Stimulated activated CD8-positive, alpha-beta memory T cell treated with anti-CD3 and anti-CD28 coated beads, Interleukin-7, amount 100 ng/mL, for 1 hour (primary cell): ENCODE results near the gene ERVK3-1.

Source experiments
- DNase-seq, 2 donors: peaks; one replicate each; pipeline ENCODE4 v3.0.0-alpha.2; 2020; ENCODE audit warnings: low read depth in 2 of 2

The ERVK3-1 gene

GRCh38 chr19:58364146-58364545 lies 59.0 kb downstream of the ERVK3-1 start:
- no peak for DNase-seq
